ENCODE data around the gene TSEN2. TPM values are rescaled to one million over a fixed set of nuclear protein-coding genes. Genes with fewer than 3 reads are reported as not detected.
"Not testable (repeated sequence)": the region's sequence is repeated elsewhere in the genome, so short reads cannot be mapped to it uniquely, and the experiment has no call there.

The TSEN2 gene
- polyA plus RNA-seq, 2 of the 4 experiments (the other 2 are of a cell fraction): 24.9 to 33.1 TPM

DNA sequence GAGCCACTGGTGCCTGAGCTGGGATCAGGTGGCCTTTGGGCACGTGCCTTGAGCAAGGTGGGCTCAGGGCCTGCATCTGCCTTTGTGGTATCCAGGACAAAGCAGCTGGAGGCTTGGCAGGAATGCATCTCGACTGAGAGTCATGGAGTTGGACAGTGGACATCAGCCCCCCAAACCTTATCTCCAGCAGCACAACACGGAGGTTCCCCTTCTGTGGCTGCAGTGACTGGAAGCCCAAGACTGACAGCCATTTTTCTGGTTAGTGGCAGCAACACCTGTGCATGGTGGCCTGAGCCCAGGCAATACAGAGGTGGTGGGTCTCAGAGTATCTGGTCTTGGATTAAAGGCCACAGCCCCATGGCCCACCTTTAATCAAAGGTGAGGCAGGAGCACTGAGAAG is 27.8 kb upstream of the TSEN2 start:
- no peak for ATAC-seq
- POLR2A ChIA-PET: no interaction called here
- DNase-seq (ENCODE audit: low read depth in 1 of 2, low spot score in 1 of 2): no peak
- WGBS (ENCODE audit: missing lambda C conversion rate): 79% methylated on average over 3 of the region's 3 CpGs
- CTCF ChIA-PET: interaction anchor here (0.6 to 2.9 kb wide), 4 partner anchors 9 to 321 kb away, joined by 3 to 14 read pairs (median 6); no protein-coding TSS in a partner anchor
- Histone ChIP-seq H3K4me3 (no peak overlapping the region), H3K27ac (no peak overlapping the region), H3K4me2 (no peak overlapping the region), H3K9me3 (no peaks in the 10 kb centered on the region), H3K4me1 (peaks cover 13% of the 10 kb centered on the region)
- no peak for FAIRE-seq
- TF ChIP-seq, protein P1, sequence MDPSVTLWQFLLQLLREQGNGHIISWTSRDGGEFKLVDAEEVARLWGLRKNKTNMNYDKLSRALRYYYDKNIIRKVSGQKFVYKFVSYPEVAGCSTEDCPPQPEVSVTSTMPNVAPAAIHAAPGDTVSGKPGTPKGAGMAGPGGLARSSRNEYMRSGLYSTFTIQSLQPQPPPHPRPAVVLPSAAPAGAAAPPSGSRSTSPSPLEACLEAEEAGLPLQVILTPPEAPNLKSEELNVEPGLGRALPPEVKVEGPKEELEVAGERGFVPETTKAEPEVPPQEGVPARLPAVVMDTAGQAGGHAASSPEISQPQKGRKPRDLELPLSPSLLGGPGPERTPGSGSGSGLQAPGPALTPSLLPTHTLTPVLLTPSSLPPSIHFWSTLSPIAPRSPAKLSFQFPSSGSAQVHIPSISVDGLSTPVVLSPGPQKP (IDR thresholded peaks at IDR 0.05; ENCODE audit: low read depth, low read length): no peak
- TF ChIP-seq, protein P2, sequence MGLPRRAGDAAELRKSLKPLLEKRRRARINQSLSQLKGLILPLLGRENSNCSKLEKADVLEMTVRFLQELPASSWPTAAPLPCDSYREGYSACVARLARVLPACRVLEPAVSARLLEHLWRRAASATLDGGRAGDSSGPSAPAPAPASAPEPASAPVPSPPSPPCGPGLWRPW (IDR thresholded peaks at IDR 0.05): no peak
- TF ChIP-seq SMC3 (IDR thresholded peaks at IDR 0.05) (no peak), FOSL2 (IDR thresholded peaks at IDR 0.05) (no peak), FOSL2 (CRISPR knock-in tag; IDR thresholded peaks at IDR 0.05) (no peak), KDM1A (IDR thresholded peaks at IDR 0.05; ENCODE audit: low read depth) (no peak), RAD21 (conservative IDR thresholded peaks at IDR 0.05 in 1 of 2, IDR thresholded peaks at IDR 0.05 in 1 of 2) (no peak), JUN (IDR thresholded peaks at IDR 0.05) (no peak)

- H3K27ac ChIP-seq; FAIRE-seq; DNase-seq (ENCODE audit: low read depth in 1 of 2, low spot score in 1 of 2); H3K4me2 ChIP-seq; H3K4me3 ChIP-seq; H3K9me3 ChIP-seq; ATAC-seq; POLR2A ChIA-PET: not testable (repeated sequence)
- CTCF ChIA-PET: interaction anchor here (1.3 to 2.9 kb wide), 2 partner anchors 7 to 22 kb away, joined by 3 to 14 read pairs; no protein-coding TSS in a partner anchor
- whole genome bisulfite sequencing (ENCODE audit: missing lambda C conversion rate): 72% methylated on average over 4 of the region's 4 CpGs
- H3K4me1 ChIP-seq: peaks cover 13% of the 10 kb centered on the region
Measured at GRCh38 chr3:12457380-12457779, 26.9 kb upstream of the TSEN2 start.

- no peak overlapping the region for H3K4me3 ChIP-seq
- no peak overlapping the region for H3K27ac ChIP-seq
- TF ChIP-seq FOXS1 (CRISPR knock-in tag; IDR thresholded peaks at IDR 0.05) (no peak), TFCP2L1 (CRISPR knock-in tag; IDR thresholded peaks at IDR 0.05) (no peak), RNF2 (IDR thresholded peaks at IDR 0.05; ENCODE audit: borderline replicate concordance, low read depth) (no peak)
- TF ChIP-seq, protein P2 (IDR thresholded peaks at IDR 0.05): no peak
- no peaks in the 10 kb centered on the region for H3K9me3 ChIP-seq
- no peak overlapping the region for H3K4me2 ChIP-seq
- ChIA-PET POLR2A (no interaction called here), CTCF (interaction anchor here (0.8 to 2.9 kb wide), 6 partner anchors 9 to 324 kb away, joined by 3 to 14 read pairs (median 3); no protein-coding TSS in a partner anchor)
- FAIRE-seq (no peak), ATAC-seq (peak in 1 of 2 experiments; percentile 73; a peak in 3 of 6 replicates), DNase-seq (ENCODE audit: low read depth in 1 of 2, low spot score in 1 of 2) (peak in 1 of 2 experiments; percentile 26)
- peaks cover 11% of the 10 kb centered on the region for H3K4me1 ChIP-seq
- WGBS (ENCODE audit: missing lambda C conversion rate): 75% methylated on average over 8 of the region's 8 CpGs
Measured at GRCh38 chr3:12458901-12459300, 25.4 kb upstream of the TSEN2 start.

DNA sequence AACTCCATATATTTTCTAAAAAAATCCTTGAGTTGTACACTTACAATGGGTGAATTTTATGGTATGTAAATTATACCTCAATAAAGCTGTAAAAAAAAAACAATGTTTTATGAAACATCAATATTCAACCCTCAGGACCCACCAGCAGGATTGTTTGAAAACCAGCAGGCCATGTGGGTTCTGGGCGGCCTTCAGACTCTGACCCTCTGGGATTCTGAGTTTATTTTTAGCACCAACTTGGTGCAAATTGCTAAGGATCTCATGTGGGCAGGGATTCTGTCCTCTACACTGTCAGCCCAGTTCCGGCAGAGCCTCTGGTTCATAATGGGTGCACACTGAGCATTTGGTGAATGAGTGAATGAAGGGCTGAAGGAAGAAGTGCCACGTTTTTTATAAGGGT is 24.2 kb upstream of the TSEN2 start:
- FAIRE-seq: no peak
- ChIA-PET POLR2A (interaction anchor here (0.7 kb wide), 1 partner anchor 1502 kb away, joined by 3 read pairs; no protein-coding TSS in a partner anchor), CTCF (interaction anchor here (1.1 to 1.8 kb wide), 2 partner anchors 20 to 325 kb away, joined by 3 to 5 read pairs; no protein-coding TSS in a partner anchor)
- TF ChIP-seq TP53 (CRISPR knock-in tag; IDR thresholded peaks at IDR 0.05) (no peak), POLR2A (IDR thresholded peaks at IDR 0.05; ENCODE audit: low read length) (no peak), MAZ (IDR thresholded peaks at IDR 0.05; ENCODE audit: borderline replicate concordance, low read depth, low read length) (no peak), HDAC2 (IDR thresholded peaks at IDR 0.05) (no peak), NR3C1 (IDR thresholded peaks at IDR 0.05) (no peak), HEYL (CRISPR knock-in tag; IDR thresholded peaks at IDR 0.05) (no peak), SMC3 (IDR thresholded peaks at IDR 0.05) (no peak), FOSB (CRISPR knock-in tag; IDR thresholded peaks at IDR 0.05) (no peak), RARB (CRISPR knock-in tag; IDR thresholded peaks at IDR 0.05) (no peak), USF2 (IDR thresholded peaks at IDR 0.05) (no peak), ZC3H11A (IDR thresholded peaks at IDR 0.05) (no peak), MAFK (IDR thresholded peaks at IDR 0.05; ENCODE audit: partially characterized antibody) (no peak)
- WGBS (ENCODE audit: missing lambda C conversion rate): 62% methylated on average over 3 of the region's 3 CpGs
- DNase-seq (ENCODE audit: low read depth in 1 of 2, low spot score in 1 of 2): no peak
- no peak overlapping the region for H3K4me3 ChIP-seq
- no peak overlapping the region for H3K4me2 ChIP-seq
- H3K4me1 ChIP-seq: no peaks in the 10 kb centered on the region
- no peak for ATAC-seq
- H3K9me3 ChIP-seq: no peaks in the 10 kb centered on the region
- no peak overlapping the region for H3K27ac ChIP-seq
